ENCODE measurements around the gene TMEFF2. TPM values are rescaled to one million over a fixed set of nuclear protein-coding genes. Genes with fewer than 3 reads are reported as not detected.

The TMEFF2 gene
- total and polyA plus RNA-seq, 10 donors: not detected

DNA sequence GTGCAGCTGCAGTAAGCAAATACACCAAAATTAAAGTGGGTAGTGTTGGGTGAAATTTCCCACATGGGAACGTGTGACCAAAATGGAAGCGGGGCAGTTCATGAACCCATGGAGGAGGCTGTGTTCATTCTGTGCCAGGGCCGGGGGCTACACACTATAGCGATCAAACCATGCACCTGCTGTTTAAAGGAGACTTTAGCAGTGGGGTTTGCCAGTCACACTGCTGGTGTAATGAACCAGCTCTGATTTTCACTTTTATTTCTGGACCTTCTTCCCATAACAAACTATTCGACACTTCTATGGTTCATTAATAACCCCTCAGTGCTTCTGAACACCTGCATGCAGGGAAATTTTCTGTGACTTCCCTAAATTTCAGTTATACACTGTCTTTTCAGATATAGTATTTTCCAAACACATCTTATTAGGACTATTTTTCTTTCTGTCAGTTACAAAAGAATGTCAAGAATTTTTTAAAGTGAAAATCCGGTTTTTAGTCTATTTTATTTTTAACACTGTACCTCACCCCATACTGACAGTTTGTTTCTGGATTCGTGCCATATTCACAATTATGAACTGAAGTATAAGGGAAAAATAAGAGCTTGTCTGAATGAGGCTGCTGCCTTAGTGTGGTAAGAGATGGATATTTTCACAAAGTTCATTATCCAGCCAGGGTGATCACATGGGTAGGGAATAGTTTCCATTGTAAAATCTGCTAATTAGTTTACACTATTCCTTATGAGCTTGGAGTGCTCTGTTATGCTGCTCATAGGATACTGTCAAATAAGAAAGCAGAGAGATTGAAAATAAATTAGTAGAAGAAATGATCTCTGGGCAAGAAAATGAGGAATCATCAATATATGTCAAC, 236.5 kb downstream of the TMEFF2 start:
- no peak for DNase-seq
- 36 to 42% (median 39%) methylated on average over 7 of the region's 7 CpGs for WGBS, 5 donors

DNA sequence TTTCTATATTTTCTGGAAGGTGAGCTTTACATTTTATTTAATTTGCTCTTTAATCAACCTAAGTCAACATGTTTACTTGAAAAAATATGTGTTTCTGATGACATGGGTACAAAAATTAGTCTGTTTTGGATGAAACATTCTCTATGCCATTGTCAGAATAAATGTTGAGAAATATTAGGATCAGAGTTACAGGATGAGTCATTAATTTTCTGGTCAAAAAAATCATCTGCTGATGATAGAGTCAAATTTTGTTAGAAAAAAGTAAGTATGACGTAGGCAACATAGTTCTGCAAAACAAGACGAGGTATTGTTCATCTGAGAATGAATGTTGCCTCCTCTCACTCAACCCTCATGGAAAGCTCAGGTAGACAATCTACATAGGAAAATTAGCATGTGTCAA, 240.3 kb downstream of the TMEFF2 start:
- no peak for TF ChIP-seq POLR2A (IDR thresholded peaks at IDR 0.05)
- TF ChIP-seq, protein P1, sequence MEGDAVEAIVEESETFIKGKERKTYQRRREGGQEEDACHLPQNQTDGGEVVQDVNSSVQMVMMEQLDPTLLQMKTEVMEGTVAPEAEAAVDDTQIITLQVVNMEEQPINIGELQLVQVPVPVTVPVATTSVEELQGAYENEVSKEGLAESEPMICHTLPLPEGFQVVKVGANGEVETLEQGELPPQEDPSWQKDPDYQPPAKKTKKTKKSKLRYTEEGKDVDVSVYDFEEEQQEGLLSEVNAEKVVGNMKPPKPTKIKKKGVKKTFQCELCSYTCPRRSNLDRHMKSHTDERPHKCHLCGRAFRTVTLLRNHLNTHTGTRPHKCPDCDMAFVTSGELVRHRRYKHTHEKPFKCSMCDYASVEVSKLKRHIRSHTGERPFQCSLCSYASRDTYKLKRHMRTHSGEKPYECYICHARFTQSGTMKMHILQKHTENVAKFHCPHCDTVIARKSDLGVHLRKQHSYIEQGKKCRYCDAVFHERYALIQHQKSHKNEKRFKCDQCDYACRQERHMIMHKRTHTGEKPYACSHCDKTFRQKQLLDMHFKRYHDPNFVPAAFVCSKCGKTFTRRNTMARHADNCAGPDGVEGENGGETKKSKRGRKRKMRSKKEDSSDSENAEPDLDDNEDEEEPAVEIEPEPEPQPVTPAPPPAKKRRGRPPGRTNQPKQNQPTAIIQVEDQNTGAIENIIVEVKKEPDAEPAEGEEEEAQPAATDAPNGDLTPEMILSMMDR (IDR thresholded peaks at IDR 0.05 in 8 of 11, conservative IDR thresholded peaks at IDR 0.05 in 3 of 11): no peak
- Histone ChIP-seq H3K36me3 (no peaks in the 10 kb centered on the region), H3K27me3 (replicated peaks in 1 of 7) (no peaks in the 10 kb centered on the region), H3K9me3 (no peaks in the 10 kb centered on the region), H3K4me3 (no peak overlapping the region), H3K4me1 (no peaks in the 10 kb centered on the region), H3K27ac (no peak overlapping the region)
- intact Hi-C loops (cut with DNase I; ENCODE audit: low total_unique reads): no loop called here
- no peak for DNase-seq
- WGBS, 5 donors: 35 to 70% (median 55%) methylated on average over 2 of the region's 2 CpGs

More for the DNA sequence above, 236.5 kb downstream of the TMEFF2 start:
- H3K36me3 ChIP-seq: no peaks in the 10 kb centered on the region
- H3K4me3 ChIP-seq: no peak overlapping the region
- no peaks in the 10 kb centered on the region for H3K4me1 ChIP-seq
- intact Hi-C loops (cut with DNase I; ENCODE audit: low total_unique reads): no loop called here
- no peak overlapping the region for H3K27ac ChIP-seq
- no peaks in the 10 kb centered on the region for H3K27me3 ChIP-seq (replicated peaks in 1 of 7)
- TF ChIP-seq POLR2AphosphoS5 (IDR thresholded peaks at IDR 0.05): no peak
- TF ChIP-seq, protein P1 (IDR thresholded peaks at IDR 0.05 in 8 of 11, conservative IDR thresholded peaks at IDR 0.05 in 3 of 11): no peak
- TF ChIP-seq POLR2A (IDR thresholded peaks at IDR 0.05): no peak
- no peaks in the 10 kb centered on the region for H3K9me3 ChIP-seq

DNA sequence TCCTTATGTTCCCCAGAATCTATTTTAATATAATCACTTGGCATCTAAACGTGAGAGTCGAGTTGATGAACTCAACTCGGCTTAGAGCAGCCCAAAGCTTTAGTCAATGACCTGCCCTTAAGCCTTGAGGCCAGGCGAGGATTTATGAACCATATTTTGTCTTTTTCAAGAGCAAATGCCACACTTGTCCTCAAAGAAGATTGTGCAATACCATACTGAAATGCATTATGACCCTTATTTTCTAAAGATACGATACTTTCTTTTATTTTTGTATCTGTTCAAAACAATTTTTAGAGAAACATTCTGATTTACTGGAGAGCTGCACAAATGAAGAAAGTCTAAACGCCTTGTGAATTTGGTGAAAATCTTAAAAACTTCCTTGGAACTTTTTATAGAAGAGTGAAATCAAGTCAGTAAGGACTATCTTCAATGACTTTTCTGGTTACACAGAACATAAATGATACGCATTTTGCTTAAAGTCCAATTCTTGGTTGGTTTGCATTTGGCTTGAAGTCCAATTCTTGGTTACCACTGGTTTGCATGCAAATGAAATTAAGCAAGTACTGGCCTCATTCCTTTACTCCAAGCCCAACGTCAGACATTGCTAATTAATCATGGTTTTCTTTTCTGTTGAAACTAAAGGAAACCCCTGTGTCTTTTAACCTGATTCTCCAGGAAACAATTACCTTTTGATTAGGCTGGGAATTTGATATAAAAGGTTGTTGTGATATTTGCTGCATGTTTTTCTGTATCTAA, 242.0 kb downstream of the TMEFF2 start:
- no peaks in the 10 kb centered on the region for H3K9me3 ChIP-seq
- H3K4me3 ChIP-seq: no peak overlapping the region
- H3K27me3 ChIP-seq (replicated peaks in 1 of 7): no peaks in the 10 kb centered on the region
- H3K4me1 ChIP-seq: no peaks in the 10 kb centered on the region
- no peak overlapping the region for H3K27ac ChIP-seq
- intact Hi-C loops (cut with DNase I; ENCODE audit: low total_unique reads): no loop called here
- no peak for TF ChIP-seq POLR2AphosphoS5 (IDR thresholded peaks at IDR 0.05)
- TF ChIP-seq POLR2A (IDR thresholded peaks at IDR 0.05): no peak
- TF ChIP-seq, protein P1 (IDR thresholded peaks at IDR 0.05 in 8 of 11, conservative IDR thresholded peaks at IDR 0.05 in 3 of 11): no peak
- DNase-seq: no peak
- 83 to 91% (median 85%) methylated on average over 8 of the region's 8 CpGs for WGBS, 5 donors
- H3K36me3 ChIP-seq: no peaks in the 10 kb centered on the region

DNA sequence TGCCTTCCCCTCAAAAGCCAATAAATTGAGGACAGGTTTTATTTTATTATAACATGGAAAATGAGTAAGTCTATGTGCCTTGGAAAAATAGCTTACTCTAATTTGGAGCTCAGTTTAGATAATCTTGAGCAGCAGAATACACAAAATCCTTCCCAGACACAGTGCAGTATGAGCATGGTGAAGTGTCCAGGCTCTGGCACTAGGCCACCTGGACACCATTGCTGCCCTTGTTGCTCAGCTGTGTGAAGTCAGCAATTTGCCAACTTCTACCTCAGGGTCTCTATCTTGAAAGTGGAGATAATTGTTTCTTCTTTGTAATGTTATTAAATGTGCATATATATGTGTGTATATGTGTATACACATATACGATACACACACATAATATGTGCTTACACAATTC, 242.9 kb downstream of the TMEFF2 start:
- no peaks in the 10 kb centered on the region for H3K9me3 ChIP-seq
- intact Hi-C loops (cut with DNase I; ENCODE audit: low total_unique reads): no loop called here
- H3K4me3 ChIP-seq: peak overlapping the region in 1 of 8 donors; percentile 8
- H3K4me1 ChIP-seq: no peaks in the 10 kb centered on the region
- TF ChIP-seq, protein P1 (IDR thresholded peaks at IDR 0.05 in 8 of 11, conservative IDR thresholded peaks at IDR 0.05 in 3 of 11): no peak
- TF ChIP-seq POLR2AphosphoS5 (IDR thresholded peaks at IDR 0.05): no peak
- no peak for TF ChIP-seq POLR2A (IDR thresholded peaks at IDR 0.05)
- 81 to 95% (median 90%) methylated on average over 1 of the region's 1 CpG for WGBS, 5 donors
- no peaks in the 10 kb centered on the region for H3K27me3 ChIP-seq (replicated peaks in 1 of 7)
- no peaks in the 10 kb centered on the region for H3K36me3 ChIP-seq
- peak overlapping the region in 1 of 8 donors; percentile 45 for H3K27ac ChIP-seq
- no peak for DNase-seq

All from spleen (tissue), 11 donors.